ENCODE measurements around the gene PRPF6. TPM values are rescaled to one million over a fixed set of nuclear protein-coding genes. Genes with fewer than 3 reads are reported as not detected.

The PRPF6 gene
- total and polyA plus RNA-seq, 2 of the 13 experiments (the other 11 are each of a cell fraction or from before 2014, with no cell fraction given), result 63.7 to 101 TPM

- TF ChIP-seq CENPBD1 (CRISPR knock-in tag; IDR thresholded peaks at IDR 0.05; ENCODE audit: borderline replicate concordance, low read depth) (no peak), ZNF724P (CRISPR knock-in tag; IDR thresholded peaks at IDR 0.05; ENCODE audit: borderline replicate concordance) (no peak), ZFYVE20 (CRISPR knock-in tag; IDR thresholded peaks at IDR 0.05; ENCODE audit: borderline replicate concordance, low read depth) (no peak), GMEB1 (CRISPR knock-in tag; IDR thresholded peaks at IDR 0.05; ENCODE audit: borderline replicate concordance) (no peak), HOXA7 (CRISPR knock-in tag; IDR thresholded peaks at IDR 0.05) (no peak), AGO2 (optimal IDR thresholded peaks at IDR 0.05; ENCODE audit: low read depth, low read length) (peak; percentile 82), NFATC3 (CRISPR knock-in tag; IDR thresholded peaks at IDR 0.05) (no peak), POLR2A (IDR thresholded peaks at IDR 0.05; ENCODE audit: insufficient read depth in 1 of 2, low read depth in 2 of 2, low read length in 2 of 2) (no peak), RBM22 (optimal IDR thresholded peaks at IDR 0.05; ENCODE audit: low read length) (peak; percentile 18), RXRA (CRISPR knock-in tag; IDR thresholded peaks at IDR 0.05) (no peak), ZNF740 (CRISPR knock-in tag; IDR thresholded peaks at IDR 0.05) (peak; percentile 46; the same call in 1 of the 2 replicates), ZNF768 (CRISPR knock-in tag; IDR thresholded peaks at IDR 0.05) (peak; percentile 3; the same call in 1 of the 2 replicates), NAIF1 (CRISPR knock-in tag; IDR thresholded peaks at IDR 0.05; ENCODE audit: borderline replicate concordance) (no peak)
Observed at GRCh38 chr20:63945921-63946920, 34.7 kb upstream of the PRPF6 start (continued).

All from HepG2 (cell line).